ENCODE measurements around the gene ELF1.

GRCh38 chr13:41019578-41020347 is 647 bp upstream of the ELF1 start:
- TF ChIP-seq EZH2 (IDR thresholded peaks at IDR 0.05; ENCODE audit: borderline replicate concordance, low read length) (no peak), CTCF (conservative IDR thresholded peaks at IDR 0.05 in 1 of 2, IDR thresholded peaks at IDR 0.05 in 1 of 2; ENCODE audit: extremely low read depth in 1 of 2, insufficient read depth in 1 of 2, low read depth in 1 of 2, low read length in 2 of 2) (no peak)
